Vagina (tissue), 2 donors: Measurements from ENCODE around the gene SHC1. TPM values are rescaled to one million over a fixed set of nuclear protein-coding genes. Genes with fewer than 3 reads are reported as not detected.
A peak's percentile ranks its signal among the peaks of the same experiment; 100 is the strongest.

Source experiments
- DNase-seq, 2 donors: peaks; one replicate each; pipeline ENCODE4 v3.0.0-alpha.2; 2017; ENCODE audit errors: extremely low spot score in 2 of 2
- H3K27ac ChIP-seq: fragments of 200-600 bp; sonication (generic); one replicate; pipeline ENCODE4 v1.5.1; 2019
- H3K27me3 ChIP-seq: fragments of 200-600 bp; sonication (generic); one replicate; pipeline ENCODE4 v1.5.1; 2019
- H3K36me3 ChIP-seq, 2 donors: fragments of 200-600 bp; sonication (generic); one replicate each; pipeline ENCODE4 v1.5.1; 2017 to 2019
- H3K4me1 ChIP-seq: fragments of 200-600 bp; sonication (generic); one replicate; pipeline ENCODE4 v1.5.1; 2019
- H3K4me3 ChIP-seq, 2 donors: fragments of 200-600 bp; sonication (generic); 1 replicate in 1 of 2; 2 replicates in 1 of 2; pipeline ENCODE4 v1.5.1; 2016 to 2019
- H3K9me3 ChIP-seq: fragments of 200-600 bp; sonication (generic); one replicate; pipeline ENCODE4 v1.5.1; 2019
- POLR2A ChIP-seq, 2 donors: fragments of 450-650 bp; IDR thresholded peaks; one replicate each; pipeline ENCODE4 v1.6.1; 2017; ENCODE audit warnings: antibody characterized with exemption in 2 of 2, mild to moderate bottlenecking in 2 of 2, moderate library complexity in 2 of 2
- POLR2AphosphoS5 ChIP-seq, 2 donors: sonication (generic); formaldehyde crosslinking; IDR thresholded peaks; one replicate each; pipeline ENCODE4 v1.9.0; 2017; ENCODE audit warnings: antibody characterized with exemption in 2 of 2, mild to moderate bottlenecking in 2 of 2, low read depth in 1 of 2; ENCODE audit not compliant: insufficient read depth in 1 of 2
- intact Hi-C: fragments of 100-400 bp; cut with DNase I; formaldehyde crosslinking; loops from one replicate; pipeline ENCODE4 v1.15.1; 2023
- total RNA-seq: library from RNA; depleted of rRNA; stranded (reverse); fragments of >200 nt; gene quantifications from one replicate; pipeline ENCODE4 v1.2.3, GENCODE V29; 2016
- TF ChIP-seq, protein P1 (sequence below), 3 experiments: fragments of 450-650 bp in 2 of 3; fragments of 200-600 bp in 1 of 3; sonication (generic) in 1 of 3; IDR thresholded peaks; one replicate each; pipeline ENCODE4 v1.5.1; 2017 to 2019; ENCODE audit warnings: antibody characterized with exemption in 3 of 3, mild to moderate bottlenecking in 2 of 3, moderate library complexity in 2 of 3

Gene SHC1
- total RNA-seq, 1 donor from 2014 or later = 110 TPM

DNA sequence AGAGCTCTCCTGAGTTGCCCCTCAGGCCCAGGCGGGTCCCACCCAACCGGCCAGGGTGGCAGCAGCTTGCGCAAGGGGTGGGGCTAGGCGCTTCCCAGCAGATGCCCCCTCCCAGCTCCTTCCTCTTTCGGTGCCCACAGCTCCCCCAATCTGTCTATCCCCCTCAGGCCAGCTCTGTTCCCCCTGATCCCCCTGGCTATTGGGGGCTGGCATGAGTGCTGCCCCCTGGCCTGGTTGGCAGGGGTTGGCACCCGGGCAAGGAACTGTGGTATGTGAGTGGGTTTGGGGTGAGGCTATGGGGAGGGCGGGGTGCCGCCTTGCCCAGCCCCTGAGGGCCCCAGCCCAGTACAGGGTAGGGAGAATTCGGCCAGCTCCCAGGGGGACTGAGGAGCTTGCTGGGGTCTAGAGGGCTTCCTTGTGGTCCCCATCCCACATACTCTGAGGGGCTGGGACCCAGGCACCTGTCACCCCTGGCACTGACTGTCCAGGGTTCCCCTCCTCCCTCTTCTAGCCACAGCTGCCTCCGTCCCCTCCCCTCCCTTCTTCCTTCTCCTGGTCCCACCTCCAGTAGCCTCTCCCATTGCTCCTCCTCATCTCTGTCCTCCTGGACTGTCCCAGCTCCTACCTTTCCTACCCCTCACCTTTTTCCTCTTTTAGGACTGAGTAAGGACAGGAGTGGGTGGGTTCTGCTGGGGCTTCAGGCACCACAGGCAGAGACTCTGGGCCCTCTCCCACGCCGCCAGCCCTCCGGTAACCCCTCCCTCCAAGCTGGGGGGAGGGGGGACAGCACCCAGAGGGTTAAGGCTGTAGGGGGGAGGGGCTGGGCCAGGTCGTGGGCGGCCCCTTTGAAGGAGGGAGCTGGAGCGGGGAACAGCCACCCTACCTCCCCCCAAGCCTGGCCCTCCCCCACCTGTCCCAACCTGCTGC, 37.7 kb upstream of the SHC1 start:
- TF ChIP-seq POLR2A (IDR thresholded peaks at IDR 0.05) (no peak), POLR2AphosphoS5 (IDR thresholded peaks at IDR 0.05; ENCODE audit: insufficient read depth in 1 of 2, low read depth in 1 of 2) (peak in 1 of 2 donors; percentile 28)
- no peaks in the 10 kb centered on the region for H3K9me3 ChIP-seq
- H3K36me3 ChIP-seq = no peaks in the 10 kb centered on the region
- H3K4me3 ChIP-seq = peak overlapping the region; percentile 29 to 42
- intact Hi-C loops = no loop called here
- peaks cover 96% of the 10 kb centered on the region for H3K4me1 ChIP-seq
- no peak for DNase-seq
- peak overlapping the region; percentile 99 for H3K27ac ChIP-seq
- H3K27me3 ChIP-seq = no peaks in the 10 kb centered on the region

DNA sequence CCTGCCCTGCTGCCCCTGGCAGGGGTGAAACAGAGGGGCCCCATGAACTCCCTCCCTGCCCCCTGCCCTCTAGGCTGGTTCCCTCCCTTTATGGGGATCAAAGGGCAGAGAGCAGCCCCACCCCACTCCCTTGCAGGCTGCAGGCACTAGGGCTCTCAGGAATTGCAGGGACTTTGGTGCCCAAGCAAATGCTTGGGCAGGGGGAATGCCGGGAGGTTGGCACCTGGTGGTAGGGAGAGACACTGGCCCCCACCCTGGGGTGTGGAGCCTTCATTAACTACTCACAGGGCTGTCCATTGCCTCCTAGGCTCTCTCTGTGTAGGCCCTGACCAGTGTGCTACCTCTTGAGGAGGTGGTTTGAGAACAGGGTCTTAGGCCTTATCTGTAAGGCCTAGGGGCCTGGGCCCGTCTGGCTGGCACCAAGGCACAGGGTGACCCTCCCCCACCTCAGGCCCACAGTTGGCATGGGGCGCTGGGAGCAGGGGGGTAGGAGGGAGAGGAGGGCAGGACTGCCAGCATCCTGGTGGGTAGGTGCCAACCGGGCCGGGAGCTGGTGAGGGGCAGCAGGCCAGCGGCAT, 36.8 kb upstream of the SHC1 start:
- Histone ChIP-seq H3K27ac (peak overlapping the region; percentile 99), H3K4me1 (peaks cover 87% of the 10 kb centered on the region), H3K9me3 (no peaks in the 10 kb centered on the region), H3K4me3 (peak overlapping the region in 1 of 2 donors; percentile 42), H3K27me3 (no peaks in the 10 kb centered on the region), H3K36me3 (no peaks in the 10 kb centered on the region)
- TF ChIP-seq, protein P1, sequence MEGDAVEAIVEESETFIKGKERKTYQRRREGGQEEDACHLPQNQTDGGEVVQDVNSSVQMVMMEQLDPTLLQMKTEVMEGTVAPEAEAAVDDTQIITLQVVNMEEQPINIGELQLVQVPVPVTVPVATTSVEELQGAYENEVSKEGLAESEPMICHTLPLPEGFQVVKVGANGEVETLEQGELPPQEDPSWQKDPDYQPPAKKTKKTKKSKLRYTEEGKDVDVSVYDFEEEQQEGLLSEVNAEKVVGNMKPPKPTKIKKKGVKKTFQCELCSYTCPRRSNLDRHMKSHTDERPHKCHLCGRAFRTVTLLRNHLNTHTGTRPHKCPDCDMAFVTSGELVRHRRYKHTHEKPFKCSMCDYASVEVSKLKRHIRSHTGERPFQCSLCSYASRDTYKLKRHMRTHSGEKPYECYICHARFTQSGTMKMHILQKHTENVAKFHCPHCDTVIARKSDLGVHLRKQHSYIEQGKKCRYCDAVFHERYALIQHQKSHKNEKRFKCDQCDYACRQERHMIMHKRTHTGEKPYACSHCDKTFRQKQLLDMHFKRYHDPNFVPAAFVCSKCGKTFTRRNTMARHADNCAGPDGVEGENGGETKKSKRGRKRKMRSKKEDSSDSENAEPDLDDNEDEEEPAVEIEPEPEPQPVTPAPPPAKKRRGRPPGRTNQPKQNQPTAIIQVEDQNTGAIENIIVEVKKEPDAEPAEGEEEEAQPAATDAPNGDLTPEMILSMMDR (IDR thresholded peaks at IDR 0.05) = no peak
- TF ChIP-seq POLR2AphosphoS5 (IDR thresholded peaks at IDR 0.05; ENCODE audit: insufficient read depth in 1 of 2, low read depth in 1 of 2) = no peak
- no peak for TF ChIP-seq POLR2A (IDR thresholded peaks at IDR 0.05)
- DNase-seq = no peak
- intact Hi-C loops = no loop called here

DNA sequence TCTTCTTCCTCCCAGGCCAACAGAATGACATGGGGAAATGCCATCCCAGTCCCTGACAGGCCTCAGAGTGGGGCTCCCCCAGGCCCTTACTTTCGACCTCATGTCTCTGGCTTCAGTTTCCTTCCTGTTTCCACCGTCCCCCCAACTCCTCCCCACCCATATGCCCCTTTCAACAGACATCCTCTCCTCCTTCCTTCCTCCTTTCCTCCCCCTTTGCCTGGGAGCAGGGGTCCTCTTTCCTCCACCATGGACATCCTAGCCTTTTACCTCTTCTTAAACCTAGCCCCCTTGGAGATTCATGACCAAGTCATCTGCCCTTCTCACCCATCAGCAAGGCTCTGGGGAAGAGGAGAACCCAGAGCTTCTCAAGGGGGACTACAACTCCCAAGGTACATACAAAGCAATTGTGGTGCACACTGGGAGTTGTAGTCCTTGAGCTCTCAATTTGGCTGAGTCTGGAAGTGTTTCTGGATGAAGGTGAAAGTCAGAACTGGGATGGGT, 36.1 kb upstream of the SHC1 start:
- intact Hi-C loops = no loop called here
- no peaks in the 10 kb centered on the region for H3K27me3 ChIP-seq
- H3K9me3 ChIP-seq = no peaks in the 10 kb centered on the region
- DNase-seq = no peak
- no peak overlapping the region for H3K4me3 ChIP-seq
- H3K4me1 ChIP-seq = peaks cover 80% of the 10 kb centered on the region
- peak overlapping the region; percentile 99 for H3K27ac ChIP-seq
- TF ChIP-seq POLR2A (IDR thresholded peaks at IDR 0.05) = no peak
- TF ChIP-seq, protein P1 (IDR thresholded peaks at IDR 0.05) = no peak
- TF ChIP-seq POLR2AphosphoS5 (IDR thresholded peaks at IDR 0.05; ENCODE audit: insufficient read depth in 1 of 2, low read depth in 1 of 2) = no peak
- no peaks in the 10 kb centered on the region for H3K36me3 ChIP-seq

DNA sequence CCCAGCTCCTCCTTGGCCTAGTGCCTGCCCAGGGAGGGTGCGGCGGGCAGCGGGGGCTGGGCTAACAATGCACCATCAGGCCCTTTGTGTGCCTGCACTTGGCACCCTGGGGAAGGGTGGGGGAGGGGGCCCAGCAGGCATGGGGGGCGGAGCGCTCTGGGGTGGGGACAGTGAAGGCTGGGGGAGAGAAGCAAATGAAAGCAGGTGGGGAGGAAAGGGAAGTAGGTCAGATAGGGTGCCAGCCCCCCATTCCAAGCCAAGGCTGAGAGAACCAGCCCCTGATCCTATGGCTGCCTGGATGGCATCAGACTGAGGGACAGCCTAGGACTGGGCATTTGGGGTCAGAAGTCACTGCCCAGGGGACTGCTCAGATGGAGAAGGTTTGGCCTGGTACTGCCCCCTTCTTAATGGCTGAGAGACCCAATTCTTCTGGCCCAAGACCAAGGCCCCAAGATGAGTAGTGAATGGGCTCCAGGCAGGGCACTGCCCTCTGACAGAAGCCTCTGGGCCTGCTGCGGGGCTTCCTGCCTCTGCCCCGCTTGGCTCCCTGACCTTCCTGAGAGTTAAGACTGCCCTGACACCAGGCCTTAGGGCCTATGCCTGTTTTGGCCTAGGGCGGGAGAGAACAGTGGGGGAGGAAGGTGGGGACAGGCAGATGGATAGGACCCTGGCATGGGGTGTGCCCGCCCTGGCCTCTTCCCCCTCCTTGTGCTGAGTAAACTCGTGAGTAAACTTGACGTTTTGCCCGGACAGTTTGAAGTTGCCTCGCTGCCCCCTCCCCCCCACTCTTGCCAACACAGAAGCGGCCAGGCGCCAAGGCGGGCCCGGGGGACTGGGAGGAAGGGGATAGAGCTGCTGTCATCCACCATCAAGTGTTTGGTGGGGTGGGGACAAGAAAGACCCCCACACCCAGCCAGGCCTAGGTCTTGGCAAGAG, 34.8 kb upstream of the SHC1 start:
- DNase-seq = no peak
- peak overlapping the region; percentile 99 for H3K27ac ChIP-seq
- peak overlapping the region; percentile 84 to 85 for H3K4me3 ChIP-seq
- no peak for TF ChIP-seq POLR2A (IDR thresholded peaks at IDR 0.05)
- peak in 1 of 2 donors; percentile 55 for TF ChIP-seq POLR2AphosphoS5 (IDR thresholded peaks at IDR 0.05; ENCODE audit: insufficient read depth in 1 of 2, low read depth in 1 of 2)
- TF ChIP-seq, protein P1 (IDR thresholded peaks at IDR 0.05) = no peak
- intact Hi-C loops = no loop called here
- peaks cover 68% of the 10 kb centered on the region for H3K4me1 ChIP-seq
- H3K36me3 ChIP-seq = no peaks in the 10 kb centered on the region
- H3K9me3 ChIP-seq = no peaks in the 10 kb centered on the region
- H3K27me3 ChIP-seq = no peaks in the 10 kb centered on the region
